ENCODE measurements around the gene RPA1. TPM values are rescaled to one million over a fixed set of nuclear protein-coding genes. Genes with fewer than 3 reads are reported as not detected.

The RPA1 gene
- total RNA-seq, 1 donor from 2014 or later, result 68.8 TPM

DNA sequence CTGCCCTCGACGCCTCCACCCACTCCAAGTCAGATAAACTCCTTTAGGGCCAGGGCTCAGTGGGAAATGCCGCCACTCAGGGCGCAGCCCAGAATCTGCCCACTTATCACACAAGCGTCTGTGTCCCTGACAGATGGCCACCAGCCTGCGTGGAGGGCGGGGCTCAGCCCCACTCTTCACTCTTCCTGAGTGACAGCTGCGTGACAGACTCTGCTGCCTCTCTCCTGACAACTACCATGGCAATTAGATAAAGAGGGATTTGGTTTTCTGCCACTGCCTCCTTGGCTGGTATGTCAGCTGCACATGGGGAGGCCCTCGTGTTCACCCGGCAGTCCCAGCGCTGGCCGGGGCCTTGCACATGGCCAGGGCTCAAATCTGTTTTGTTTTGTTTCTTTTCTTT lies 99.2 kb downstream of the RPA1 start:
- Histone ChIP-seq H3K4me3 (ENCODE audit: insufficient read depth, low read depth, low read length) (no peak overlapping the region), H3K9ac (ENCODE audit: low read length) (no peak overlapping the region), H3K36me3 (ENCODE audit: insufficient read depth, low read length) (no peaks in the 10 kb centered on the region), H3K4me1 (ENCODE audit: insufficient read depth, low read length) (no peaks in the 10 kb centered on the region), H3K9me3 (ENCODE audit: insufficient read depth, low read depth, low read length) (no peaks in the 10 kb centered on the region), H3K27me3 (ENCODE audit: insufficient read depth, low read length) (peaks cover 16% of the 10 kb centered on the region), H3K79me2 (ENCODE audit: insufficient read depth, low read length) (no peaks in the 10 kb centered on the region), H3K27ac (ENCODE audit: low read depth, low read length) (no peak overlapping the region), H4K20me1 (ENCODE audit: insufficient read depth, low read length) (no peaks in the 10 kb centered on the region), H3K4me2 (ENCODE audit: low read length) (no peak overlapping the region), H2AFZ (ENCODE audit: low read depth, low read length) (no peak overlapping the region)
- TF ChIP-seq EZH2 (IDR thresholded peaks at IDR 0.05; ENCODE audit: insufficient read depth, low read length), result no peak
- TF ChIP-seq, protein P1, sequence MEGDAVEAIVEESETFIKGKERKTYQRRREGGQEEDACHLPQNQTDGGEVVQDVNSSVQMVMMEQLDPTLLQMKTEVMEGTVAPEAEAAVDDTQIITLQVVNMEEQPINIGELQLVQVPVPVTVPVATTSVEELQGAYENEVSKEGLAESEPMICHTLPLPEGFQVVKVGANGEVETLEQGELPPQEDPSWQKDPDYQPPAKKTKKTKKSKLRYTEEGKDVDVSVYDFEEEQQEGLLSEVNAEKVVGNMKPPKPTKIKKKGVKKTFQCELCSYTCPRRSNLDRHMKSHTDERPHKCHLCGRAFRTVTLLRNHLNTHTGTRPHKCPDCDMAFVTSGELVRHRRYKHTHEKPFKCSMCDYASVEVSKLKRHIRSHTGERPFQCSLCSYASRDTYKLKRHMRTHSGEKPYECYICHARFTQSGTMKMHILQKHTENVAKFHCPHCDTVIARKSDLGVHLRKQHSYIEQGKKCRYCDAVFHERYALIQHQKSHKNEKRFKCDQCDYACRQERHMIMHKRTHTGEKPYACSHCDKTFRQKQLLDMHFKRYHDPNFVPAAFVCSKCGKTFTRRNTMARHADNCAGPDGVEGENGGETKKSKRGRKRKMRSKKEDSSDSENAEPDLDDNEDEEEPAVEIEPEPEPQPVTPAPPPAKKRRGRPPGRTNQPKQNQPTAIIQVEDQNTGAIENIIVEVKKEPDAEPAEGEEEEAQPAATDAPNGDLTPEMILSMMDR (IDR thresholded peaks at IDR 0.05; ENCODE audit: insufficient read depth, low read depth, low read length), result no peak
- H3K9me3 Mint-ChIP-seq (ENCODE audit: unreplicated experiment), result peaks cover 1% of the 10 kb centered on the region
- H3K36me3 Mint-ChIP-seq (ENCODE audit: low read depth, unreplicated experiment), result no peaks in the 10 kb centered on the region
- no peak overlapping the region for H3K4me3 Mint-ChIP-seq (ENCODE audit: unreplicated experiment)
- no peak overlapping the region for H3K27ac Mint-ChIP-seq (ENCODE audit: unreplicated experiment)
- FAIRE-seq (no peak), DNase-seq (ENCODE audit: low read depth) (no peak)
- peaks cover 38% of the 10 kb centered on the region for H3K27me3 Mint-ChIP-seq (ENCODE audit: low read depth, unreplicated experiment)
- no peaks in the 10 kb centered on the region for H3K4me1 Mint-ChIP-seq (ENCODE audit: low read depth, unreplicated experiment)

DNA sequence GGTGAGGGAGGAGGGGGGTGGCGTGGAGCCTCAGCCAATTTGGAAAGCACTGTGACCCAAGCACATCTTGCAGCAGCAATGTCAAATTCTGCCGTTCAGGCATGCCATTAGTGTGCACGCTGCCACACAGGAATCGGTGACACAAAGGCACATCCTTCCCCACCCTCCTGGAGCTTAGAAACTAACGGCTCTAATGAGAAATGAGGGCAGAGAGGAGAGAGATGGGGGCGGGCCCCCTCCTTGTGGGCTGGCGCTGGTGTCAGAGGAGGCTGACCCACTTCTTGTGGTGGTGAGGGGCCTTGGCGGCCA lies 100.5 kb downstream of the RPA1 start:
- Mint-ChIP-seq H3K36me3 (ENCODE audit: low read depth, unreplicated experiment) (no peaks in the 10 kb centered on the region), H3K27me3 (ENCODE audit: low read depth, unreplicated experiment) (peaks cover 51% of the 10 kb centered on the region), H3K9me3 (ENCODE audit: unreplicated experiment) (peaks cover 1% of the 10 kb centered on the region), H3K4me1 (ENCODE audit: low read depth, unreplicated experiment) (no peaks in the 10 kb centered on the region), H3K4me3 (ENCODE audit: unreplicated experiment) (no peak overlapping the region), H3K27ac (ENCODE audit: unreplicated experiment) (no peak overlapping the region)
- no peak overlapping the region for H3K4me3 ChIP-seq (ENCODE audit: insufficient read depth, low read depth, low read length)
- H3K4me2 ChIP-seq (ENCODE audit: low read length), result no peak overlapping the region
- no peaks in the 10 kb centered on the region for H3K79me2 ChIP-seq (ENCODE audit: insufficient read depth, low read length)
- H3K4me1 ChIP-seq (ENCODE audit: insufficient read depth, low read length), result no peaks in the 10 kb centered on the region
- H3K27me3 ChIP-seq (ENCODE audit: insufficient read depth, low read length), result peaks cover 19% of the 10 kb centered on the region
- H3K9me3 ChIP-seq (ENCODE audit: insufficient read depth, low read depth, low read length), result no peaks in the 10 kb centered on the region
- H3K27ac ChIP-seq (ENCODE audit: low read depth, low read length), result no peak overlapping the region
- DNase-seq (ENCODE audit: low read depth) (no peak), FAIRE-seq (no peak)
- no peak overlapping the region for H2AFZ ChIP-seq (ENCODE audit: low read depth, low read length)
- no peaks in the 10 kb centered on the region for H3K36me3 ChIP-seq (ENCODE audit: insufficient read depth, low read length)
- H3K9ac ChIP-seq (ENCODE audit: low read length), result no peak overlapping the region
- no peaks in the 10 kb centered on the region for H4K20me1 ChIP-seq (ENCODE audit: insufficient read depth, low read length)
- no peak for TF ChIP-seq EZH2 (IDR thresholded peaks at IDR 0.05; ENCODE audit: insufficient read depth, low read length)
- TF ChIP-seq, protein P1 (IDR thresholded peaks at IDR 0.05; ENCODE audit: insufficient read depth, low read depth, low read length), result no peak

DNA sequence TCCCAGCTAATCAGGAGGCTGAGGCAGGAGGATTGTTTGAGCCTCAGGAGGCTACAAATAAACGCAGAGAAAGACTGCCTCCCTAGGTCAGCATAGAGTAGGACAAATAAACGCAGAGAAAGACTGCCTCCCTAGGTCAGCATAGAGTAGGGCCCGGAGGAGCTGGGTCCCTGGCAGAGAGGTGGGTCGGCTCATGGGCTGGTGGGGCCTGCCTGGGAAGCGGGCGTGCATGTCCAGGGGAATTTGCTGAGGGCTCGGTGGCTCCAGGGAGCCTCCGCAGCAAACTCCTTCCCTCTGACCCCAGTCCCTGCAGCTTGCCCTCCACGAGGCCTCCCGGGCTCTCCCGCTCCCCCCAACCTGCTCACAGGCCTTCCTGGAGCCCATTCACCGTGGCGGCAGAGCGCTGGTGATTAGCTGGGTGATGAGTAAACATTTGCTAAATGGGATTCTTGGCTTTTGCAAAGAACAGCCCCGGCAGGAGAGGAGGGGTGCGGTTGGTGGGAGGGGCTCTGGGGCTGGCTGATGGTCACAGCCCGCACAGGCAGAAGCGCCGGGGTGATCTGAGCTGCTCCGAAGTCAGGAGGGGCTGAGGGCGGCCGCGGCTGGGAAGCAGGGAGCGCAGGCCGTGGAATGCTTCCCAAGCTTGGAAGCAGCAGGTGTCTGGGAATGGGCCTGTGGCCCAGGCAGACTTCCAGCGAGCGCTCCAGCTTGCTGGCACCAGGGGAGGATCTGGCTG lies 102.2 kb downstream of the RPA1 start:
- FAIRE-seq, result no peak
- no peak overlapping the region for H2AFZ ChIP-seq (ENCODE audit: low read depth, low read length)
- no peak overlapping the region for H3K4me3 Mint-ChIP-seq (ENCODE audit: unreplicated experiment)

More for the DNA sequence above, 102.2 kb downstream of the RPA1 start:
- Mint-ChIP-seq H3K27me3 (ENCODE audit: low read depth, unreplicated experiment) (peaks cover 48% of the 10 kb centered on the region), H3K36me3 (ENCODE audit: low read depth, unreplicated experiment) (no peaks in the 10 kb centered on the region), H3K27ac (ENCODE audit: unreplicated experiment) (no peak overlapping the region), H3K4me1 (ENCODE audit: low read depth, unreplicated experiment) (no peaks in the 10 kb centered on the region), H3K9me3 (ENCODE audit: unreplicated experiment) (peaks cover 1% of the 10 kb centered on the region)
- Histone ChIP-seq H3K4me2 (ENCODE audit: low read length) (peak overlapping the region; percentile 50), H3K9ac (ENCODE audit: low read length) (no peak overlapping the region), H3K79me2 (ENCODE audit: insufficient read depth, low read length) (no peaks in the 10 kb centered on the region), H3K4me1 (ENCODE audit: insufficient read depth, low read length) (no peaks in the 10 kb centered on the region), H3K27ac (ENCODE audit: low read depth, low read length) (no peak overlapping the region), H3K4me3 (ENCODE audit: insufficient read depth, low read depth, low read length) (no peak overlapping the region), H3K9me3 (ENCODE audit: insufficient read depth, low read depth, low read length) (no peaks in the 10 kb centered on the region), H3K27me3 (ENCODE audit: insufficient read depth, low read length) (peaks cover 19% of the 10 kb centered on the region), H3K36me3 (ENCODE audit: insufficient read depth, low read length) (no peaks in the 10 kb centered on the region), H4K20me1 (ENCODE audit: insufficient read depth, low read length) (no peaks in the 10 kb centered on the region)
- TF ChIP-seq EZH2 (IDR thresholded peaks at IDR 0.05; ENCODE audit: insufficient read depth, low read length), result peak; percentile 55
- TF ChIP-seq, protein P1 (IDR thresholded peaks at IDR 0.05; ENCODE audit: insufficient read depth, low read depth, low read length), result no peak
- DNase-seq (ENCODE audit: low read depth), result peak; percentile 29

Measured in astrocyte (in vitro differentiated cells and primary cell).